CD4-positive, alpha-beta T cell (primary cell): ENCODE results near the gene CSRNP3. TPM values are rescaled to one million over a fixed set of nuclear protein-coding genes. Genes with fewer than 3 reads are reported as not detected.

Source experiments
- ATAC-seq: fragments of 200-7000 bp; cut with Tn5 transposase; one replicate; pipeline ENCODE4 v1.10.0; 2022; ENCODE audit warnings: mild to moderate bottlenecking; ENCODE audit not compliant: poor library complexity
- CTCF ChIA-PET: fragments of 350-600 bp; sonication (Branson Sonifier 250); formaldehyde crosslinking; loops from one replicate; lab custom pipeline; 2021; ENCODE audit warnings: antibody characterized with exemption, inconsistent platforms; lab: Charles Lee
- POLR2A ChIA-PET: fragments of 350-600 bp; sonication (Branson Sonifier 250); formaldehyde crosslinking; loops from one replicate; lab custom pipeline; 2021; ENCODE audit warnings: antibody characterized with exemption, inconsistent platforms; lab: Charles Lee
- DNase-seq, 14 experiments: peaks; one replicate each; pipeline ENCODE4 v3.0.0-alpha.2; 2013 to 2020; ENCODE audit warnings: mixed read lengths in 2 of 14
- H3K27ac ChIP-seq, 2 donors: one replicate each; pipeline versions ENCODE4 v1.5.1 to v1.7.0; 2013; ENCODE audit warnings: low read length in 2 of 2, low read depth in 1 of 2, mild to moderate bottlenecking in 1 of 2
- H3K27me3 ChIP-seq, 2 experiments: 1 replicate in 1 of 2; 2 replicates in 1 of 2; pipeline versions ENCODE4 v1.6.1 to v1.7.0; 2013; ENCODE audit warnings: low read length in 2 of 2, control low read depth in 1 of 2, mild to moderate bottlenecking in 1 of 2, moderate library complexity in 1 of 2; ENCODE audit not compliant: insufficient read depth in 2 of 2, control insufficient read depth in 1 of 2
- H3K36me3 ChIP-seq: one replicate; pipeline ENCODE4 v1.6.1; 2013; ENCODE audit warnings: low read length, control low read depth; ENCODE audit not compliant: insufficient read depth
- H3K4me1 ChIP-seq: one replicate; pipeline ENCODE4 v1.6.1; 2013; ENCODE audit warnings: low read length, control low read depth; ENCODE audit not compliant: insufficient read depth
- H3K4me3 ChIP-seq: one replicate; pipeline ENCODE4 v1.5.1; 2013; ENCODE audit warnings: mild to moderate bottlenecking, low read length, moderate library complexity
- H3K9me3 ChIP-seq, 2 experiments: 1 replicate in 1 of 2; 2 replicates in 1 of 2; pipeline versions ENCODE4 v1.6.1 to v1.7.0; 2013; ENCODE audit warnings: low read length in 2 of 2, mild to moderate bottlenecking in 2 of 2, control low read depth in 1 of 2, moderate library complexity in 1 of 2; ENCODE audit not compliant: control insufficient read depth in 1 of 2, insufficient read depth in 1 of 2
- H3K27ac Mint-ChIP-seq: one replicate; pipeline ENCODE4 v1.8.0; 2020; ENCODE audit warnings: mixed read lengths
- H3K27me3 Mint-ChIP-seq: one replicate; pipeline ENCODE4 v1.8.0; 2021; ENCODE audit warnings: mixed read lengths
- H3K36me3 Mint-ChIP-seq: one replicate; pipeline ENCODE4 v1.8.0; 2021; ENCODE audit warnings: low read depth, mixed read lengths
- H3K4me1 Mint-ChIP-seq: one replicate; pipeline ENCODE4 v1.8.0; 2021; ENCODE audit warnings: low read depth, mixed read lengths
- H3K4me3 Mint-ChIP-seq: one replicate; pipeline ENCODE4 v1.8.0; 2020; ENCODE audit warnings: mild to moderate bottlenecking, mixed read lengths
- H3K9me3 Mint-ChIP-seq: one replicate; pipeline ENCODE4 v1.8.0; 2020; ENCODE audit warnings: mixed read lengths
- intact Hi-C, 2 experiments: fragments of 100-400 bp; cut with DNase I in 1 of 2; cut with micrococcal nuclease in 1 of 2; formaldehyde crosslinking; loops; one replicate each; pipeline versions ENCODE4 v1.15.1 to v1.9.0; 2023 to 2025; cut with DNase I, micrococcal nuclease
- total RNA-seq, 174 experiments: library from RNA in 2 of 174; stranded (reverse) in 2 of 174; gene quantifications; one replicate each; pipeline ENCODE4 v1.2.3 and lab custom pipeline; 2021 to 2026
- TF ChIP-seq, protein P1 (sequence below): fragments of 200-600 bp; IDR thresholded peaks from one replicate; pipeline ENCODE4 v1.8.0; 2022; ENCODE audit warnings: antibody characterized with exemption, mild to moderate bottlenecking

Gene CSRNP3
- total RNA-seq, 2 experiments from 2014 or later, result not detected

DNA sequence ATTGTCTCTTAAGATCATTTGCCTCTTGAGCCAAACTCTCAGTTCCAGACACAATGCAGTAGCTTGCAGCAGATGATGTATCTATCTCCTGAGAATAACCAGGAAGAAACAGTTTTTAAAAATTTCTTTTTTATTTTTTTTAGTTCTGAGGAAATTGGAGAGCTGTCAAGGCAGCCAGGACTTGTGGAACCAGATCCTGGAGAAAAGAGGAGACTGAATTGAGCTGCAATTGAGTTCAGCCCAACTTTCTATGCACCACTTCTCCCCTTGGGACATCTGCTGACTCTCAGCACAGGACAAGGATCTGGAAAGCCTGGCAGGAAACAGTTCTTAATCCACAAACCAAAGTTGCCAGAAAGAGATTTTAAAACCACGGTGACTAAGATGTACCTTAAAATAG lies 13.5 kb upstream of the CSRNP3 start:
- intact Hi-C loops, result no loop called here
- Mint-ChIP-seq H3K27ac (no peak overlapping the region), H3K4me3 (no peak overlapping the region), H3K36me3 (no peaks in the 10 kb centered on the region), H3K27me3 (no peaks in the 10 kb centered on the region), H3K4me1 (no peaks in the 10 kb centered on the region), H3K9me3 (peaks cover 2% of the 10 kb centered on the region)
- no peak for ATAC-seq
- Histone ChIP-seq H3K27ac (no peak overlapping the region), H3K9me3 (no peaks in the 10 kb centered on the region), H3K4me1 (no peaks in the 10 kb centered on the region), H3K4me3 (no peak overlapping the region), H3K27me3 (no peaks in the 10 kb centered on the region), H3K36me3 (no peaks in the 10 kb centered on the region)
- DNase-seq, result no peak
- ChIA-PET CTCF (interaction anchor here (1.0 kb wide), 1 partner anchor 16 kb away, joined by 3 read pairs; no protein-coding TSS in a partner anchor), POLR2A (no interaction called here)
- TF ChIP-seq, protein P1, sequence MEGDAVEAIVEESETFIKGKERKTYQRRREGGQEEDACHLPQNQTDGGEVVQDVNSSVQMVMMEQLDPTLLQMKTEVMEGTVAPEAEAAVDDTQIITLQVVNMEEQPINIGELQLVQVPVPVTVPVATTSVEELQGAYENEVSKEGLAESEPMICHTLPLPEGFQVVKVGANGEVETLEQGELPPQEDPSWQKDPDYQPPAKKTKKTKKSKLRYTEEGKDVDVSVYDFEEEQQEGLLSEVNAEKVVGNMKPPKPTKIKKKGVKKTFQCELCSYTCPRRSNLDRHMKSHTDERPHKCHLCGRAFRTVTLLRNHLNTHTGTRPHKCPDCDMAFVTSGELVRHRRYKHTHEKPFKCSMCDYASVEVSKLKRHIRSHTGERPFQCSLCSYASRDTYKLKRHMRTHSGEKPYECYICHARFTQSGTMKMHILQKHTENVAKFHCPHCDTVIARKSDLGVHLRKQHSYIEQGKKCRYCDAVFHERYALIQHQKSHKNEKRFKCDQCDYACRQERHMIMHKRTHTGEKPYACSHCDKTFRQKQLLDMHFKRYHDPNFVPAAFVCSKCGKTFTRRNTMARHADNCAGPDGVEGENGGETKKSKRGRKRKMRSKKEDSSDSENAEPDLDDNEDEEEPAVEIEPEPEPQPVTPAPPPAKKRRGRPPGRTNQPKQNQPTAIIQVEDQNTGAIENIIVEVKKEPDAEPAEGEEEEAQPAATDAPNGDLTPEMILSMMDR, result no peak

DNA sequence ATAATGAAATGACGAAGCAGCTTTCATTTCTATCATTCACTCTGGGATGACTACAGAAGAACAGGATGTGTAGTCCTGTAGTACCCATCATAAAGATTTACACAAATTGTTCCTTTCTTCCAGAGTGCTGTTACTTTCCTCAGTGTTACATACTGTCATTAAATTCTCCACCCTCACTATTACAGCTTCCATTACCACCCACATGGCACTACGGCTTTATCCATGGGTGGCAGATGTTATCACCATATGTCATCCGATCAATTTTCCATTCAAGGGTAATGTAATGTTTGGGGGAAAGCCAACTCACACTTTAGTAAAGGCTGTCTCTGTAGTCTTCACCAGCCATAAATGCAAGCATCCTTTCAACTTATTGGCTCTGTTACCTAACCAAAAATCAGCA lies 7.1 kb upstream of the CSRNP3 start:
- Mint-ChIP-seq H3K9me3 (no peaks in the 10 kb centered on the region), H3K4me1 (no peaks in the 10 kb centered on the region), H3K4me3 (no peak overlapping the region), H3K27ac (no peak overlapping the region), H3K27me3 (no peaks in the 10 kb centered on the region), H3K36me3 (no peaks in the 10 kb centered on the region)
- no peak overlapping the region for H3K27ac ChIP-seq
- ATAC-seq (no peak), DNase-seq (no peak)
- H3K36me3 ChIP-seq, result no peaks in the 10 kb centered on the region
- no peaks in the 10 kb centered on the region for H3K9me3 ChIP-seq
- no peak overlapping the region for H3K4me3 ChIP-seq
- TF ChIP-seq, protein P1, result no peak
- ChIA-PET CTCF (no interaction called here), POLR2A (no interaction called here)
- no peaks in the 10 kb centered on the region for H3K27me3 ChIP-seq
- H3K4me1 ChIP-seq, result no peaks in the 10 kb centered on the region
- intact Hi-C loops, result no loop called here

DNA sequence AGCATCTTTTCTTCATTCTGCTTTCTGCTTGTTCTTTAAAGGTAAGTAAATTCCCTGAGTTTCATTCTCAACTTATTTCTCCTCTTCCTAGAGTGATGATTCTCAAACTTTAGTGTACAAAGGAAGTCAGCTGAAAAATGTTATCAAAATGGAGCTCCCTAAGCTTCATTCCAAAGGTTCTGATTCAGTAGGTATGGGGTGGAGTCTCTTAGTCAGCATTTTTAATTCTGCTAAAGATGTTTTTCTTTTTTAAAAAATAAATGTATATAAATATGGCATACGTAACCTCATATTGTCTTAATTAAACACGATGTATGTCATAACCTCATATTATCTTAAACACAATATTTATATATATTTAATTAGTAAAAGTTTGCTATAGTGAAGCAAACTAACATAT lies 3.1 kb upstream of the CSRNP3 start:
- Mint-ChIP-seq H3K36me3 (no peaks in the 10 kb centered on the region), H3K4me3 (no peak overlapping the region), H3K4me1 (no peaks in the 10 kb centered on the region), H3K9me3 (no peaks in the 10 kb centered on the region), H3K27ac (no peak overlapping the region), H3K27me3 (no peaks in the 10 kb centered on the region)
- intact Hi-C loops, result no loop called here
- H3K27ac ChIP-seq, result no peak overlapping the region
- no peaks in the 10 kb centered on the region for H3K9me3 ChIP-seq
- no peaks in the 10 kb centered on the region for H3K4me1 ChIP-seq
- TF ChIP-seq, protein P1, result no peak
- CTCF ChIA-PET, result no interaction called here
- no peak for DNase-seq
- no peaks in the 10 kb centered on the region for H3K27me3 ChIP-seq
- POLR2A ChIA-PET, result no interaction called here
- H3K4me3 ChIP-seq, result no peak overlapping the region
- H3K36me3 ChIP-seq, result no peaks in the 10 kb centered on the region
- ATAC-seq, result no peak
